HG03432 (cell line): ENCODE data around the gene MAPK8IP1.
"Not testable (repeated sequence)": the region's sequence is repeated elsewhere in the genome, so short reads cannot be mapped to it uniquely, and the experiment has no call there.

ENCODE experiments used
- ATAC-seq: cut with Tn5 transposase; IDR thresholded peaks from one replicate; pipeline ENCODE4 v1.9.1; 2021; ENCODE audit warnings: mild to moderate bottlenecking, moderate library complexity; ENCODE audit not compliant: unreplicated experiment

MAPK8IP1 gene

DNA sequence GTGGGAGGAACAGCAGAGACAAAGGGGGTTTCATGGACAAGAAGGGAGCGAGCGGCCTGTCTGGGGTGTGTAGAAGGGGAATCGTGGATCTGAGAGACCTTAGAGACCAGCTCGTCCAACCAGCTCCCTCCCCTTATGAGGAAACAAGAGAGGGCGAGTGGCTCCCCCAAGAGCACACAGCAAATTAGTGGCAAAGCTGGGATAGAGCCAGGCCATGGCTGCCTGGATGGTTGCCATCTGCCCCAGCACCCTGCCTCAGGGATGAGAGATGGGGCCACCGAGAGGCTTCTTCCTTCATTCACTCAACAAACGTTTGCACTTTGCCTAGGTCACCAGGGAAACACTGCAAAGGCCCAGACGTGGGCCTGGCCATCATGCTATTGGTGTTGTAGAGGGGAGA lies 4.1 kb downstream of the MAPK8IP1 start:
- ATAC-seq: no peak

DNA sequence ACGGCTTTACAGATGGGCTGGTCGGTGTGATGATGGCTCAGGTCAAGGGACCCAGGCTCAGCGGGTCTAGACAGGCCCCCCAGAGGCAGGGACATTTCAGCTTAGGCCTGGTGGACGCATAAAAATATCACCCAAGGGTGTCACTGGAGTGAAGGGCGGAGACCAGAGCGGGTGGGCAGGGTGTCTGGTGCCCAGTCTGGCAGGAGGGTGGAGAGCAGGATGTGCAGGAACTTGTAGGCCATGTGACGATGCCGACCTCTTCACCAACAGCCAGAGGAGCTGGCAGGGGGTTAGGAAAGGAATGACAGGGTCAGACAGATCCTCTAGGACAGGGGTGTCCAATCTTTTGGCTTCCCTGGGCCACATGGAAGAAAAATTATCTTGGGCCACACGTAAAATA lies 4.5 kb downstream of the MAPK8IP1 start:
- ATAC-seq: no peak

- ATAC-seq: no peak
Measured at GRCh38 chr11:45890886-45891550, 5.6 kb downstream of the MAPK8IP1 start.

- no peak for ATAC-seq
Measured at GRCh38 chr11:45892856-45893255, 7.4 kb downstream of the MAPK8IP1 start.

DNA sequence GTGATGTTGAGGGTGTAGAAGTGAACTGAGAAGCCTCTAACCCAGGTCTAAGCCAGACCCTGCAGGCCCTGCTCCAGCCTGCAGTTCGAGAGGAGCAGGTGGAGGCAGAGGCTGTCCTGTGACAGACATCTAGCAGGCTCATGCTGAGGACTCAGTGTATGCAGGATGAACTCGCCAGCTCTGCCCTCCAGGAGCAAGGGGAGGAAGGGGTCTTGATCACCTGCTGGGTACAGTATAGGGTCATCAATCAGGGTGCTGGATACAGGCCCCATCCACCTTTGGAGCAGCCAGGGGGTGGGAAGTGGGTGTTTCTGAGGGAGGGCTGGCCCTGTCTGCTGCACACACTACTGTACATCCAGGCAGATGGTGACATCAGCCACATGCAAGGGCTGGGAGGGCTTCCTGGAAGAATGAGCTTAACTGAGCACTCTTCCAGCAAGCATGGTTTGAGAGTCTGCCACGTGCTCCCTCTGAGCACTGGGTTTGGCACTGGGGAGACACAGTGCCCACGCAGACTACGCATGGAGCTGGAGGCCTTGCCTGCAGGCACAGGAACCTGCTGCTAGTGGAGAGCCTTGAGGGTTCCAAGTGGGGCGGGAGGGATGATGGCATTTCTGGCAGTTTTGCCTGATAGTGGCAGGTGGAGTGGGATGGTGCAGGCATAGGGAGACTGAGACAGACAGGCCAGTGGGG lies 9.2 kb downstream of the MAPK8IP1 start:
- no peak for ATAC-seq

GRCh38 chr11:45895553-45896259 lies 10.3 kb downstream of the MAPK8IP1 start:
- no peak for ATAC-seq

GRCh38 chr11:45896422-45896984 lies 11.1 kb downstream of the MAPK8IP1 start:
- ATAC-seq: no peak

DNA sequence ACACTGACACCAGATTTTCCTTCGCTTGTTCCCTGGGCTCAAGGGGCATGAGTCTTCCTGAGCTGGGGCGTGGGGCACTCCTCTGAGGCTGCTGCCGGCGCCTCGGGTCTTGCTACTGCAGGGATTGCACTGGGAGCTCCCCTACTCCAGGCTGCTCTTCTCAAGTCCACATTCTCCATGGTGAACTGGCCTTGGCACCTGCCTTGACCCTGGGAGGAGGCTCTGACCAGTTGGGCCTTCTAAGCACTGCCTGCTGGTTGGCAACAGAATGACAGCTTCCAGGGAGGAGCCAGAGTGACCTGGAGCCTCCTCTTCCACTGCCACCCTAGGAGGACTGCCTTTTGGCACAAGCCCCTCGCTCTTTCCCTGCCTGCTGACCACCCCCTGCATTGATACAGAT lies 12.1 kb downstream of the MAPK8IP1 start:
- ATAC-seq: no peak

GRCh38 chr11:45899086-45899447 lies 13.6 kb downstream of the MAPK8IP1 start:
- ATAC-seq: no peak

DNA sequence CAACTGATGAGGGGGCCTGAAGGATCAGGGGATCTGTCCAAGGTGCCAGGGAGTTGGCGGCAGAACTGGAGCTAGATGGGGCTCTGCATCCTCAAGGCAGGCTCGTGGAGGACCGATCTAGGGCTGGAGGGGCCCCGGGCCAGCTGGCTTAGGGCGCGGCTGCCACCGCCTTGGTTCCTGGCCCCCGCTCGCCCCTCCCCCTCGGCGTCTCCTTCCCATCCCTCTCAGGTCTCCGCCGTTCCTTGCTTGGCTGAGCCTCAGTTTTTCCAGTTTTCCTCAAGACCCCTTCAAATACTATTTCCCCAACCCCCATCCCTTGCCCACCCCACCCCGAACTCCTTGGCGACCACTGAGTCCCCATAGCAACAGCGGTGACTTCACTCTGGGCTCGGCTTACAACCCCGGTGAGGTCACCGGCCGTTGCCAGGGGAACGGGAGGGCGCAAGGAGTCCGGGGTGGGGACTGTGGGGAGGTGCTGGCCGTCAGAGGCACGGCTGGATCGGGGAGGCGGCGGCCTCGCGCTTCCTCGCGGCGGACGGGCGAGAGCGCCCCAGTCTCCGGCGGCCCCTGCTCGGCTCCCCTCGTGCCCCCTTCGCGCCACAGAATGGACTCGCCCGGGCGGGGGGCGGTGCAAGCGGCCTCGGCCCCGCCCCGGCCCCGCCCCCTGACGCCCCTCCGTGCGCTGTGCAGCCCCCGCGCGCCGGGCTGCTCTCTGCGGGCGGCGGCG lies 14.2 kb downstream of the MAPK8IP1 start:
- peak; percentile 68 for ATAC-seq

DNA sequence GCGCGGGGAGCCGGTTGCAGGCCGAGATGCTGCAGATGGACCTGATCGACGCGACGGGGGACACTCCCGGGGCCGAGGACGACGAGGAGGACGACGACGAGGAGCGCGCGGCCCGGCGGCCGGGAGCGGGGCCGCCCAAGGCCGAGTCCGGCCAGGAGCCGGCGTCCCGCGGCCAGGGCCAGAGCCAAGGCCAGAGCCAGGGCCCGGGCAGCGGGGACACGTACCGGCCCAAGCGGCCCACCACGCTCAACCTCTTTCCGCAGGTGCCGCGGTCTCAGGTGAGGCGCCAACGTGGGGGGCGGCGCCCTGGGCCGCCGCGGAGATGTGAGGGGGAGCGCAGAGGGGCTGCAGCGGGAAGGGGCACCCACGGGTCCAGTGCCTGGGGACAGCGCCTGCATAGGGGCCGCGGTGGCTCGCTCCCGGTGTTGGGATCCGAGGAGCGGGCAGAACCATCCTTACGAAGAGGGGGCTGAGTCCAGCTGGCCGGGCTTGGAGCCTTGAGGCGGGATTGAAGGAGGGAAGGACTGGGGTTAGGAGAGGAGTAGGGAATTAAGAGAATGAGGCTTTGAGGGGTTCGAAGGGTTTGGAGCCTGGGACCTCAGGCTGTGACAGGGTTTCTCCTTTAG lies 14.8 kb downstream of the MAPK8IP1 start:
- not testable (repeated sequence) for ATAC-seq

- ATAC-seq: no peak
Measured at GRCh38 chr11:45900916-45901617, 15.6 kb downstream of the MAPK8IP1 start.

DNA sequence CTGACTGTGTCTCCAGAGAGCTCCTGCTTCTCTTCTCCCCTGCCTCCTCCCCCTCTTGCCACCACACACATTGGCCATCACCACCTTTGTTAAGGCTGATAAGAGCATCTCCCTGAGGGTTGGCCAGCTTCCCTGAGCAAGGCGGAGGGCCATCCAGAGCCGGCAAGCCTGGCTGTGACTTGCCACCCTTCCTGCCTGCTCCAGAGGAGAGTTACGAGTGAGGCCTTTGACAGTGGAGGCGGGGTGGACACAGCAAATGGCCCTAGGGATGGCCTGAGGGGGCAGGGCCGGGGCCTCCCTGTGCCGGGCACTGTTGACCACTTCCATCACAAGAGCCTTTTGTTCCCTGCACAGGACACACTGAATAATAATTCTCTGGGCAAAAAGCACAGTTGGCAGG lies 16.2 kb downstream of the MAPK8IP1 start:
- ATAC-seq: no peak

- no peak for ATAC-seq
Measured at GRCh38 chr11:45902452-45903380, 17.3 kb downstream of the MAPK8IP1 start.

GRCh38 chr11:45904309-45904915 lies 19.0 kb downstream of the MAPK8IP1 start:
- no peak for ATAC-seq

DNA sequence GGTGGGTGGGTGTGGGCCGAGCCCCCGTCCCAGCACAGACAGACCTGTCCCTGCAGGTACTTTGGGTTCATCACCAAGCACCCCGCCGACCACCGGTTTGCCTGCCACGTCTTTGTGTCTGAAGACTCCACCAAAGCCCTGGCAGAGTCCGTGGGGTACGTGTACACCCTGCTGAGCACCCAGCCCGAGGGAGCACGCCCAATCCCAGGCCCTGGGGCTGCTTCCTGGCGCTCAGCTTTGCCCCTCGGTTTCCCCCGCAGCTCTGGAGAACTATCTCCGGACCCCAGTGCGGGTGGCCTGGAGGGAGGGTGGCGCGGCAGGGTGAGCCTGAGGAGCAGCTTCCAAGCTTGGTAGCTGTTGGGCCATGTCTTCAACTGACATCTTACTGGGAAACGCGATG lies 19.6 kb downstream of the MAPK8IP1 start:
- no peak for ATAC-seq

DNA sequence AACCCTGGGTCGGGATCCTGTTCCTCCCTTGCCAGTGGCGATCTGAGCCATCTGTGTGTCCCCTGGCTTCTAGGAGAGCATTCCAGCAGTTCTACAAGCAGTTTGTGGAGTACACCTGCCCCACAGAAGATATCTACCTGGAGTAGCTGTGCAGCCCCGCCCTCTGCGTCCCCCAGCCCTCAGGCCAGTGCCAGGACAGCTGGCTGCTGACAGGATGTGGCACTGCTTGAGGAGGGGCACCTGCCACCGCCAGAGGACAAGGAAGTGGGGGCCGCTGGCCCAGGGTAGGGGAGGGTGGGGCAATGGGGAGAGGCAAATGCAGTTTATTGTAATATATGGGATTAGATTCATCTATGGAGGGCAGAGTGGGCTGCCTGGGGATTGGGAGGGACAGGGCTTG lies 20.1 kb downstream of the MAPK8IP1 start:
- ATAC-seq: not testable (repeated sequence)

GRCh38 chr11:45906096-45906682 lies 20.7 kb downstream of the MAPK8IP1 start:
- ATAC-seq: no peak
